GM10266 (cell line): ENCODE measurements around the gene GGT6.

ENCODE experiments used
- DNase-seq: peaks from one replicate; pipeline ENCODE4 v3.0.0; 2012; ENCODE audit errors: extremely low spot score
- TF ChIP-seq, protein P1 (sequence below): IDR thresholded peaks from 2 replicates; pipeline ENCODE4 v1.5.1; 2012; ENCODE audit warnings: mild to moderate bottlenecking, low read depth; ENCODE audit not compliant: control insufficient read depth, insufficient read depth; ENCODE audit errors: missing control alignments

Gene GGT6

DNA sequence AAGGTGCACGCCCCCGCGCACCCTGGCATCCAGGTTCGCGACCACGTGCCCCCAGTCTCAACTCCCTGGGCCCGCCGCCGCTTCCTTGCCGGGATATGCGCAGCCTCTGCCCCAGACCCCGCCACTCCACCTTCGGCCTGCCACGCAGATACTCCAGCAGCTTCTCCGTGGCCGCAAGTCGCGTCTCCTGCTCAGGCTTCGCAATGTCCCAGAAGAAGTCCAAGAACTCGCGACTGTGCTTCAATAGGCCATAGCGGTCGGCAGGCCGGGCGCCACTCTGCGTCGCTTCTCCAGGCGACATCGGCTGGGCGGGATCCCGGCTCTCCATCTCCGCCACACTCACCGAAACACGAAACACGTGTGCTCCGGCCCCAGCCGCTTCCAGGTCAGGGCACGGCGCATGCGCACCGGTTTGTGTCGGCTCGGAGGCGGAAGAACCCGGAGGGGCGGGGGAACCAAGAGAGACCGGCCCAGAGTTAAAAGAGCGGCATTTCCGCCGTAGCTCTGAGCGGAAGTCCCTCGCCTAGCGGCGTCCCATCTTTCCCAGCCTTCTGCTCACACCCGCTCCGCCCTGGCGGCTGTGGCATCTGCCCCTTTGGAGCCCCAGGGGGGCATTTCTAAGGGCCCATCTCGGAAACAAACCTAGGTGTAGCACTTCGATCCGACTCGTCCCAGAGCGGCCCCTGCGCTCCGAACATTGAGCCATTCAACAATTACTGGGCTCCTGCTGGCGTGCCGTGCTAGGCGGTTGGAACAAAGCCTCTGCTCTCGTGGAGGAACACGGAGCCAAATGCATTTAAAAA lies 5.2 kb downstream of the GGT6 start, which contains the start of gene MYBBP1A:
TSS of gene MYBBP1A (minus strand) at position 388 of the 803 bp plus-strand sequence. CDS start at position 328, 60 bp downstream.
- peak; percentile 99 for DNase-seq
- TF ChIP-seq, protein P1, sequence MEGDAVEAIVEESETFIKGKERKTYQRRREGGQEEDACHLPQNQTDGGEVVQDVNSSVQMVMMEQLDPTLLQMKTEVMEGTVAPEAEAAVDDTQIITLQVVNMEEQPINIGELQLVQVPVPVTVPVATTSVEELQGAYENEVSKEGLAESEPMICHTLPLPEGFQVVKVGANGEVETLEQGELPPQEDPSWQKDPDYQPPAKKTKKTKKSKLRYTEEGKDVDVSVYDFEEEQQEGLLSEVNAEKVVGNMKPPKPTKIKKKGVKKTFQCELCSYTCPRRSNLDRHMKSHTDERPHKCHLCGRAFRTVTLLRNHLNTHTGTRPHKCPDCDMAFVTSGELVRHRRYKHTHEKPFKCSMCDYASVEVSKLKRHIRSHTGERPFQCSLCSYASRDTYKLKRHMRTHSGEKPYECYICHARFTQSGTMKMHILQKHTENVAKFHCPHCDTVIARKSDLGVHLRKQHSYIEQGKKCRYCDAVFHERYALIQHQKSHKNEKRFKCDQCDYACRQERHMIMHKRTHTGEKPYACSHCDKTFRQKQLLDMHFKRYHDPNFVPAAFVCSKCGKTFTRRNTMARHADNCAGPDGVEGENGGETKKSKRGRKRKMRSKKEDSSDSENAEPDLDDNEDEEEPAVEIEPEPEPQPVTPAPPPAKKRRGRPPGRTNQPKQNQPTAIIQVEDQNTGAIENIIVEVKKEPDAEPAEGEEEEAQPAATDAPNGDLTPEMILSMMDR = no peak

DNA sequence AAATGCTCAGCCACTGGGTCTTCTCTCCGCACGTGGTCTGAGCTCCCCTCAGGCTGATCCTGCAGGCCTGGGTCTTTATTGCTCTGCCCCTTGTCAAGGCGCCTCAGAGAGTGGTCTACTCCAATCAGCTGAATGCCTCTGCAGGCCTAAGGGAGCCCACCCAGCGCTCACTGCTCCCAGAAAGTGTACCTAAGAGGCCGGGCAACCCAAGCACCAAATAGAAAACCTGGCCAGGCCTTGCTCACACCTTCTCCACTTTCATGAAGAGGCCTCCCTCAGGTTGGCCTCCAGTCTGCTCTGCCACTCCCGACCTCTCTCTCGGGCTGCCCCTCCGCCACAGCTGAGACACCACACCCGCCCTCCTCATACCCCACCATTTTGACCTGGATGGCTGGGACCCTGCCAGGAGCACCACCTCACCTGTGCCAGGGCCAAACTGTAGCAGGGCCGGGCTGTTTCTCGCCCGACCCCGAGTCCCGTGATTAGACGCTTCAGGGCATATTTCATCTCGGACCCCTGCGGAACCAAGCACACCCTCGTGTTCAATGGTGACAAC lies 5.9 kb downstream of the GGT6 start:
- DNase-seq = no peak

DNA sequence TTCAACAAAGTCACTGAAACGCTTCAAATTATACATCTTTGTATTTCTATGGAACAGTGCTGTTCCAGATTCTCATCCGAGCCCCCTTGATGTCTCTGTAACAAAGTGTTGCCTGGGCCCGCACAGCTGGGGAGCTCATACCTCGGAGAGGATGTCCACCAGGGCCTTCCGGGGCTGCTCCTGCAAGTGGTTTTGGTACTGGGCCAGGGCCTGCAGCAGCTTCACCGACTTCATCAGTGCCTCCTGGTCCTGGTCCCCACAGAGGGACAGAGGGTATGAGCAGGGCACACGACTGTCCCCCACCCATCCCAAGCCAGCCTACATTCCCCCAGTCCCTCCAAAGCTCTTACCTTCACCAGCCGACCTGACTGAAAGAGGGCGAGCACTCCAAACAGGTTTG lies 6.7 kb downstream of the GGT6 start:
- TF ChIP-seq, protein P1 = no peak
- DNase-seq = no peak

More for the DNA sequence above, 5.9 kb downstream of the GGT6 start:
- TF ChIP-seq, protein P1 = no peak

DNA sequence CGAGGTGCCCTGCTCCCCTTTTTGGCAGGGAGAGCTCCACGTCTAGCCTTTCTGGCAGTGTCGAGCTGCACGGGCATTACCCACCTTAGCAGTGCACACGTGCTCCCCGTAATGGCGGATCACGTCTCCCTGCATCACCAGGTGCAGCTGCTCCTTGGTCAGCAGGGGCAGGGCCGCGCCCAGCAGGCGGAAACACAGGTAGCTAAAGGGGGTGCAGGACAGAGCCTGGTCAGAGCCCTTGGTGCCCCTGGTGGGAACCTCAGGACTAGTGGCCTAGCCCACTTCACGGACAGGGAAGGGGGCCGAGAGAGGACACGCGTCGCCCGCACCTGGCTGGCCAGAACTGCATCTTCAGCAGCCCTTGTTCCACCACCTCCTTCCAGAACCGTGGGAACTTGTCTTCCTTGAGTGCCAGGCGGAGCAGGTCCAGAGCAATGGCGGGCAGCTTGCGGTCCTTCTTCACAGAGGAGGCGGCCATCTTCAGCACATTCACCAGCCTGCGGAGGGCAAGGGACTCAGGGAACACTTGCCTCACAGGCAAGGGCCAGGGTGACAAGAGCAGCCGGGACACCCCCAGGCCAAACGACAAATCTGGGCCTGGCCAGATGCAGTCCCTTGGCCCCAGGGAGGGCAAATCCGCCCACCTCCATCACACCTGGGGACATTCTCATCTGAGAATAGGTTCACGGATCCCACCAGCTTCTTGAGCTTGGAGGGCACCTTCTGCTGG lies 8.4 kb downstream of the GGT6 start:
- TF ChIP-seq, protein P1 = no peak
- DNase-seq = no peak

DNA sequence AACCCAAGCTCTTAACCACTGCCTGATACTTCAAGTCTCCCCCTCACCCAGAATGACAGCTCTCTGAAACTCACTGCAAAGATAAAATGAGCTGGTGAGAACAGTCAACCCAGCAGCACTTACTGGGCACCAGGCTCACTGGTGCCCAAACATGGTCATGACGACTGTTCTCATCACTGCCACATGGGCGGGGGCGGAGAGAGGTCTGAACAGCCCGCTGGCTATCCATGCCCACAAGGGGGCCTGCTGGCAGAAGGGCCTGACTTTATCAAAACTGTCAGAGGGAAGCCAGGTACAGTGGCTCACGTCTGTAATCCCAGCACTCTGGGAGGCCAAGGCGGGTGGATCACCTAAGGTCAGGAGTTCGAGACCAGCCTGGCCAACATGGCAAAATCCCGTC lies 9.2 kb downstream of the GGT6 start:
- TF ChIP-seq, protein P1 = no peak
- DNase-seq = no peak

DNA sequence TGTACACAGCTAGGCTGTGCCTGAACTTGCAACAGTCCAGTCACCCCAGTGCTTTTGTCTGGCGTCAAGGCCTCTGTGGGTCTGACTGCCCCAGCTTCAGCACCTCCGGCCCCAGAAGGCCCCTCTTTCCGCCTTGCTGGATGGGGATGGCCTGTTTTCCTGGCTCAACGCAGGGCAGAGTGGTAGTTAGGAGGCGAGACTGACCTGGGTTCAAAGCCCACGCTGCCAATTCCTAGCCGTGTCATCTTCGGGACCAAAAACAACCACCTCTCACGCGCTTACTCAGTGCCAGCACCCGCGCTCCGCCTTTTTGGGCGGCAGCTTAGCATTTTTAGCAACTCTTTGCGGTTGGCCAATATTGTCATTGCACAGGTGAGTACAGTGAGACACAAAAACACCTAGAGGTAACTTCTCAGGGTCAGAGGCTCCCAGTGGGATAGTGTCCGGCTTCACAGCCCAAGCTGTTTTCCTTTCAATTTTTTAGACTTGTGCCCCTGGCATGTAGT lies 9.8 kb downstream of the GGT6 start:
- DNase-seq = no peak
- TF ChIP-seq, protein P1 = no peak
